Stimulated activated CD4-positive, alpha-beta T cell treated with anti-CD3 and anti-CD28 coated beads, Interleukin-15, amount 100 ng/mL, for 48 hours (primary cell): ENCODE results near the gene ACSF3.
A peak's percentile ranks its signal among the peaks of the same experiment; 100 is the strongest.

Experiments
- DNase-seq, 2 donors: peaks; one replicate each; pipeline ENCODE4 v3.0.0-alpha.2; 2020; ENCODE audit warnings: low read depth in 2 of 2

Gene ACSF3

DNA sequence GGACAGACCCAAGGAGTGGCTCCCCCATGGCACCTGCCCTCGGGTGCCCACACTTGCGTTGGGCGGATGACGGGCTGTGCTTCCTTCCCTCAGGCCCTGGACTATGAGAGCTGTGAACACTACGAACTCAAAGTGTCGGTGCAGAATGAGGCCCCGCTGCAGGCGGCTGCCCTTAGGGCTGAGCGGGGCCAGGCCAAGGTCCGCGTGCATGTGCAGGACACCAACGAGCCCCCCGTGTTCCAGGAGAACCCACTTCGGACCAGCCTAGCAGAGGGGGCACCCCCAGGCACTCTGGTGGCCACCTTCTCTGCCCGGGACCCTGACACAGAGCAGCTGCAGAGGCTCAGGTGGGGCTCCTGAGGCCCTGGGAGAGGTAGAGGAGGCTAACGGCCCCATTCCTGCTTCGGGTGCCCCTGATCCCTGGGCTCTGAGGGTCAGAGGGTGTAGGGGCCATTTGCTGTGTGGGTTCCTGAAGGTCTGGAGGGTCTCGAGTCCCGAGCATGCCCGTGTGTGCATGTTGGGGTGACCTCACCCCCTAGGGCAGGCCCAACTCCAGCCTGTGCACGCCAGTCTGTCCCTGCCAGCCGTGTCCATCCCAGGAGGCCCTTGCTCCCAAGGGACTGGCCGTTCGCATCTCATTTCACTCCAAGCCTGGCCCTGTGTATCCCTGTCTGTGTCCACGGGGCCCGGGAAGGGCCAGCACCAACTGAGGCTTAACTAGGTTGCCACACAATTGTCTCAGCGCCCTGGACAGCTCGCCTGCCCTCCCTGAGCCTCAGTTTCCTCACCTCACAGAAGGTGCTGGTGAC is 96.7 kb downstream of the ACSF3 start:
- no peak for DNase-seq

DNA sequence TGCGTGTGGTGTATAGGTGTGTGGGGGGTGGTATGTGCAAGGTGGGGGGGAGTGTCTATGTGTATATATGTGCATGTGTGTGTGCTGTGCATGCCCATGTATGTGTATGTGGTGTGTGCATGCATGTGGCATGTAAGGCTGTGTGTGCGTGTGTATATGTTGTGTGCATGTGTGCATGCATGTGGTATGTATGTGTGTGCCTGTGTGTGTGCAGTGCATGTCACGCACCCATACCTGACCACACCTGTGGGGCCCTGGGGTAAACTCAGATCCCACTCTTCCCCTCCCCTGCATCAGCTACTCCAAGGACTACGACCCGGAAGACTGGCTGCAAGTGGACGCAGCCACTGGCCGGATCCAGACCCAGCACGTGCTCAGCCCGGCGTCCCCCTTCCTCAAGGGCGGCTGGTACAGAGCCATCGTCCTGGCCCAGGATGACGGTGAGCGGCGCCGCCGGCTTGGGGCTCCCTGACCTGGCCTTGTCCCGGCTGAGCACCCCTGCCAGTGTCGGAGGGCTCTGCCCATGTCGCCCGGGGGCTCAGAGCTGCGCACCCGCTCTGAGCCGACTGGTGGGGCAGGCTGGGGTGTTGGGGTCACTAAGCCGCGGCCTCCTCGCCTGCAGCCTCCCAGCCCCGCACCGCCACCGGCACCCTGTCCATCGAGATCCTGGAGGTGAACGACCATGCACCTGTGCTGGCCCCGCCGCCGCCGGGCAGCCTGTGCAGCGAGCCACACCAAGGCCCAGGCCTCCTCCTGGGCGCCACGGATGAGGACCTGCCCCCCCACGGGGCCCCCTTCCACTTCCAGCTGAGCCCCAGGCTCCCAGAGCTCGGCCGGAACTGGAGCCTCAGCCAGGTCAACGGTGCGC is 97.6 kb downstream of the ACSF3 start:
- no peak for DNase-seq

DNA sequence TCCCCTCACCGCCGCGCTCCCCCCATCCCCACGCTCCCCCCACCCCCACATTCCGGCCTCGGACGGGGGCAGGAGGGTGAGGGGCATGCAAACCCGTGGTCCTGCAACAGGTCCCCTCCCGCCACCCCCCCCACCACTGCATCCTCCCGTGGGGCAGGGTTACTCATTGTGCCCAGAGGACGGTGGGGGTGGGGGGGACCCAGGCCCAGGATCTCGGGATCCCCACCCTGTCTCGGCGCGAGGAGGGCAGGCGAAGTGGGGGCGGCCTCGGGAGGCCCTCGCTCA is 98.2 kb downstream of the ACSF3 start:
- DNase-seq: no peak

DNA sequence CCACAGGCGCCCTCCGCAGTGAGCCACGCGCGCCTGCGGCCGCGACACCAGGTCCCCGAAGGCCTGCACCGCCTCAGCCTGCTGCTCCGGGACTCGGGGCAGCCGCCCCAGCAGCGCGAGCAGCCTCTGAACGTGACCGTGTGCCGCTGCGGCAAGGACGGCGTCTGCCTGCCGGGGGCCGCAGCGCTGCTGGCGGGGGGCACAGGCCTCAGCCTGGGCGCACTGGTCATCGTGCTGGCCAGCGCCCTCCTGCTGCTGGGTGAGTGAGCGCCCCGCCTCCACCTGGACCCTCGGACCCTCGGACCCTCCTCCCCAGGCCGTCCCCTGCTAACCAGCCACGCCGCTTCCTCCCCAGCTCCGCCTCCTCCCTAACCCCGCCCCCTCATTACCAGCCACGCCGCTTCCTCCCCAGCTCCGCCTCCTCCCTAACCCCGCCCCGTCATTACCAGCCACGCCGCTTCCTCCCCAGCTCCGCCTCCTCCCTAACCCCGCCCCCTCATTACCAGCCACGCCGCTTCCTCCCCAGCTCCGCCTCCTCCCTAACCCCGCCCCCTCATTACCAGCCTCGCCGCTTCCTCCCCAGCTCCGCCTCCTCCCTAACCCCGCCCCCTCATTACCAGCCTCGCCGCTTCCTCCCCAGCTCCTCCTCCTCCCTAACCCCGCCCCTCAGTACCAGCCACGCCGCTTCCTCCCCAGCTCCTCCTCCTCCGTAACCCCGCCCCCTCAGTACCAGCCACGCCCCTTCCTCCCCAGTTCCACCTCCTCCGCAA is 98.7 kb downstream of the ACSF3 start:
- peak in 1 of 2 donors; percentile 89 for DNase-seq

DNA sequence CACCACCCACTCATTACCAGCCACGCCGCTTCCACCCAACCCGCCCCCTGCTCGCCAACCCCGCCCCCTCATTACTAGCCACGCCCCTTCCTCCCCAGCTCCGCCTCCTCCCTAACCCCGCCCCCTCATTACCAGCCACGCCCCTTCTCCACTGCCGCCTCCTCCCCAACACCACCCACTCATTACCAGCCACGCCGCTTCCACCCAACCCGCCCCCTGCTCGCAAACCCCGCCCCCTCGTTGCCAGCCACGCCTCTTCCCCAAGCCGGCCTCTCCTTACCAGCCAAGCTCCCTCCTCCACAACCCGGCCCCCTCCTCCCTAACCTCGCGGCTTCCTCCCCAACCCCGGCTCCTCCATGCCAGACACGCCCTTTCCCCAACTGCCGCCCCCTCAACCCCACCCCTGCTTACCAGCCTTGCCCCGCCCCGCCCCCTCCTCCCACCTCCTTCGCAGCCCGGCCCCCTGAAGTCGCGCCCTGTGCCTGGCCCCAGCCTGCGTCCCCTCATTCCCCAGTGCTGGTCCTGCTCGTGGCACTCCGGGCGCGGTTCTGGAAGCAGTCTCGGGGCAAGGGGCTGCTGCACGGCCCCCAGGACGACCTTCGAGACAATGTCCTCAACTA is 99.4 kb downstream of the ACSF3 start:
- peak; percentile 73 to 84 for DNase-seq

DNA sequence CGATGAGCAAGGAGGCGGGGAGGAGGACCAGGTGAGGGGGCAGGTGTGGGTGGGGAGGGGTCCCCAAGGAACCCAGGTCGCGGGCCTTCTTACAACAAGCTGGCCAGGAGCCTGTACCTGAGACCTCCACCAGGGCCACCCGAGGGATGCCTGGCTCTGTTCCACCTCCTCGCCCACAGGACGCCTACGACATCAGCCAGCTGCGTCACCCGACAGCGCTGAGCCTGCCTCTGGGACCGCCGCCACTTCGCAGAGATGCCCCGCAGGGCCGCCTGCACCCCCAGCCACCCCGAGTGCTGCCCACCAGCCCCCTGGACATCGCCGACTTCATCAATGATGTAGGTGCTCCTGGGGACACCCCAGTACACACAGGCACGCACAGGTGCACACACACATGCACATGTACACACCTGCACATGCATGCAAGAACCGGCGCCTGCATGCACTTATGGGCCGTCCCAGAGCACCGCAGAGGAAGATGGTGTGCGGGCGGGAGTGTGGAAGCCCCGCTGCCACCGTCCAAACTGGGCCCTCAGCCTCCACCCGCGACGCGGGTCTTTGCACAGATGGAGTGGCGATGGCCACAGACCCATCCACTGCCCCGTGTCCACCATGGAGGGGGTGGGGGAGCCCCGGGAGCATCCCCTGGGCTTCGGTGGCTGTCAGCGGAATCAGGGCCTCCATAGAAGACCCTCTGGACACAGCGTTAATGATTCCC is 100.1 kb downstream of the ACSF3 start:
- no peak for DNase-seq

DNA sequence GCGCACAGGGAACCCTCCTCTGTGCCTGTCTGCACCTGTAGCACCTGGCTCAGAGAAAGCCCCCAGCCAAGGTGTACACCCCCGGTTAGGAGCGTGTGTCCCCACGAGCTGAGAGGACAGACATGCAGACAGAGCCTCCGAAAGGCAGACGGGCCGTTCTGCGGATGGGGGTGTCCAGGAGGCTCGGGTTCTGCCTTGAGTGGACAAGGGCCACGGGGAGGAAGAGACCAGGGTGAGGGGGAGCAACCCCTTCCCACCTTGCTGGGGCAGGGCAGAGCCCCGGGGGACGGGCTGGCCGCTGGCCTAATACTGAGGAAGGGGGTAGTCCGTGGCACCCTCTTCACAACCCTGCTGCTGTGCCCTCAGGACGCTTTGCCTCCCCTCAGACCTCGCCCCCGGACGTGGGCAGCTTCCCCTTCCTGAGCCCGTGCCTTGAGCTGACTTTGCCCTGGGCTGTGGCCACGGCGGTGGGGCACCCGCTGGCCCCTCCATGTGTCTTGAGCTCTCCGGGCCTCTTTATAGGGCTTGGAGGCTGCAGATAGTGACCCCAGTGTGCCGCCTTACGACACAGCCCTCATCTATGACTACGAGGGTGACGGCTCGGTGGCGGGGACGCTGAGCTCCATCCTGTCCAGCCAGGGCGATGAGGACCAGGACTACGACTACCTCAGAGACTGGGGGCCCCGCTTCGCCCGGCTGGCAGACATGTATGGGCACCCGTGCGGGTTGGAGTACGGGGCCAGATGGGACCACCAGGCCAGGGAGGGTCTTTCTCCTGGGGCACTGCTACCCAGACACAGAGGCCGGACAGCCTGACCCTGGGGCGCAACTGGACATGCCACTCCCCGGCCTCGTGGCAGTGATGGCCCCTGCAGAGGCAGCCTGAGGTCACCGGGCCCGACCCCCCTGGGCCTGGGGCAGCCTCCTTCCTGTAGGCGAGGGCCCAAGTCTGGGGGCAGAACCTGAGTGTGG is 101.0 kb downstream of the ACSF3 start:
- no peak for DNase-seq

DNA sequence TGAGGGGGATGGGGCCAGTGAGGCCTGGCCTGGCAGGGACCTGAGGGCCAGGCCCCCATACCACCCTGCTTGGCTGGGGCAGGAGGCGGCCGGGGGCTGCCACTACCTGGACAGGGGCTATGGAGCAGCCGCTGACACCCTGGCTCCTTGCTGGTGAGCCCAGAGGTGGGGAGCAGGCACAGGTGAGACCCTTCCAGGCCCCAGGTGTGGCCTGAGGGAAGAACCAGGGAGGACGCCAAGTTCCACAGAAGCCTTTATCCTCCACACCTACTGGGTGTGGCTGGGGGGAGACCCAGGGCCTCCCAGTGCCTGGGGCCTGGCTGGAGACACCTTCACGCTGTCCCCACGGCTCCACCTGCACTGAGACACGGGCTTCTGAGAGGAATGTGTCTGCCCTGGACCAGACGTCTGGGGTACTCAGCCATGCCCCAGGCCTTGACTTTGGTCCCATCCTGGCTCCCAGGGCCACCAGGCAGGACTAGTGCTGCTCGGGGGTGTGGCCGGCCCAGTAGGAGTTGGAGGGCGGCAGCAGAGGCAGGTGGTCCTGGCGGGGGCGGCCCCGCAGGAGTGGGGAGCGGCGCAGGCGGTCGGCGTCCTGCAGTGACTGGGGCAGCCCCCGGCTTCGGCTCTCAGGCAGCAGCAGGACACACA is 102.0 kb downstream of the ACSF3 start:
- no peak for DNase-seq

DNA sequence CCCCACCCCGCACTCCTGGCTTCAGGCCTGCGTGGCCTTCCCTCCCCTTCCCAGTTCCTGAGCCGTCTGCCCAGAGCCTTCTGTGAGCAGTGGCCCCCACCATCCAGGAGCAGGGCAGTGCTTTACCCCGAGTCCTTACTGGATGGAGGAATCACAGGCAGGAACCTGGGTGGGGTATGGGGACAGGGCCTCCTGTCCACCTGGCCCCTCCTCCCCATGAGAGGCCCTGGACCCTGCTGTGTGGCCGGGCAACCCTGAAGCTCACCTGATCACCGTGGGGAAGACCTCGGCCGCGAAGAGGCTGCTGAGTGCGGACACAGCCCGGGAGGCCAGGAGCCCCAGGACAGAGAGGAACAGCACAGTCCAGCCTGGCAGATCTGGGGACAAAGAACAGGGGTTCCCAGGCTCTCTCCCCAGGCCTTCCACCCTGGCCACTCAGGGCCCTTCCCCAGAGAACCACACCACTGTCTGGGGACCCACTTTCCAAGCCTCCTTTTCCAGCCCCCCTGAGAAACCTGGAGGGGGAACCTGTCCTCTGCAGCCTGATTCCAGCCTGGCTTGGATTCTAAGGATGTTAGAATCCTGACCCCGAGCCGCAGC is 103.5 kb downstream of the ACSF3 start:
- no peak for DNase-seq

DNA sequence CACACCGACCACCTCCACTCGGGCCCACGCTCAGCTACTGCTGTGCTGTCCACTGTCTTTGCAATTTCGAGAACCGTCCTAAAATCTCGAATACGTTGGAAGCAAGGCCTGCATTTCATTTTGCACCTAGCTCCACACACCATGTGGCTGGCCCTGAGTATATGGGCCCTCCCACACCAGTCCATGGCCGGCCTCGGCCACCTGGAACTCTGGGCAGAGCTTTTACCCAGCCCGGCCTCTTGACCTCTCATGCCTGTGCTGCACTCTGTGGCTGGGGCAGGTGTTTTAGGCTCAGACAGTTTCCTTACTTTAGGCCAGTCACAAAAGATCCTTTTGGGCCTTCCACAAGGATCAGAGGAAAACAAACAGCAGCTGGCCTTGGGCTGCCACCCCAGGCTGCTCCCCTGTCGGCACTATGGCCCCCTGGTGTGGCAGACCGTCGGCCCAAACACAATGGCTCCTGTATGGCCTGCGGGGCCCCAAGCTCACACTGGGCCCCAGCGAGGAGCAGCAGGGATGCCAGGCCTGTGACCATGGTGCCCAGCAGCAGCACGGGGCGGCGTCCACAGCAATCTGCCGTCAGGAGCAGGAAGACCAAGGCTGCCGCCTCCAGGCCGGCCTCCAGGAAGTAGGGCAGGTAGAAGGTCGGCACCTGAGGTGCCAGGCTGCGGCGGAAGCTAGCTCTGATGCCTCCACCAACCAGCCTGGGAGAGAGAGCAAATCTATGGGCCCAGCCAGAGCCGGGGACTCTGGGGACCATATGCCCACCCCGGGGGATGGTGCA is 104.2 kb downstream of the ACSF3 start:
- no peak for DNase-seq

DNA sequence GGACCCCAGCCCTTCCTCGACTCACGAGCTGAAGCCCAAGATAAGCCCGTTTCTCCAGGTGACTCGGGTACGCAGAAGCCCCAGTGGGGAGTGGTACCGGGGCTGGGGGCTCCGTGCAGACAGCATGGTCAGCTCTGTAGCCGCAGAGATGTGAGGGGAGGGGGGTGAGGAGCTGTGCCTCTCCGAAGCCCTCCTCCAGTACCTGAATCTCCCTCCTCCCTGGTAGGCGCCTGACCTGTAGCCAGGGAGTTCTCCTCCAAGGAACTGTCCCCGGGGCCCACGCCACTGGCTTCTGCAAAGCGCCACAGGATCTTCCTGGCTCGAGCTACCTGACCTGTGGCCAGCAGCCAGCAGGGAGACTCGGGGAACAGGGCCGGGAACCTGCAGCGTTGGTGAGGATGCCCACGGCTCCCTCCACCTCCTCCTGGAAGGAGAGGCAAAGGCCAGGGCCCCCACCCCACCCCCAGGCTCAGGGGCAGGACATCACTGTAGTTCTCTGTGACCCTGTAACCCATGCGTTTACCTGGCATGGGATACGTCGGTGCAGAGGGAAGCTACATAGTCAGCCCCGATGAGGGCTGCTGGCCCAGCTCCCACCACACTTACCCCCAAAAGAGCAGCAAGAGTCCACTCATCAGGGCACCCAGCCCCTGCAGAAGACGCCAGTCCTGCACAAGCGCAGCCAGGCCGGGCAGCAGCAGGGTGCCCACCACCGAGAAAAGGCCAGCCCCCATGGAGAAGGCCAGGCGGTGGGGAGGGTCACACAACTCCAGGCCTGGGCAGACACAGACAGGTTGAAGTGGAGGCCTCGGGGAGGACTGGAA is 105.0 kb downstream of the ACSF3 start:
- DNase-seq: no peak

DNA sequence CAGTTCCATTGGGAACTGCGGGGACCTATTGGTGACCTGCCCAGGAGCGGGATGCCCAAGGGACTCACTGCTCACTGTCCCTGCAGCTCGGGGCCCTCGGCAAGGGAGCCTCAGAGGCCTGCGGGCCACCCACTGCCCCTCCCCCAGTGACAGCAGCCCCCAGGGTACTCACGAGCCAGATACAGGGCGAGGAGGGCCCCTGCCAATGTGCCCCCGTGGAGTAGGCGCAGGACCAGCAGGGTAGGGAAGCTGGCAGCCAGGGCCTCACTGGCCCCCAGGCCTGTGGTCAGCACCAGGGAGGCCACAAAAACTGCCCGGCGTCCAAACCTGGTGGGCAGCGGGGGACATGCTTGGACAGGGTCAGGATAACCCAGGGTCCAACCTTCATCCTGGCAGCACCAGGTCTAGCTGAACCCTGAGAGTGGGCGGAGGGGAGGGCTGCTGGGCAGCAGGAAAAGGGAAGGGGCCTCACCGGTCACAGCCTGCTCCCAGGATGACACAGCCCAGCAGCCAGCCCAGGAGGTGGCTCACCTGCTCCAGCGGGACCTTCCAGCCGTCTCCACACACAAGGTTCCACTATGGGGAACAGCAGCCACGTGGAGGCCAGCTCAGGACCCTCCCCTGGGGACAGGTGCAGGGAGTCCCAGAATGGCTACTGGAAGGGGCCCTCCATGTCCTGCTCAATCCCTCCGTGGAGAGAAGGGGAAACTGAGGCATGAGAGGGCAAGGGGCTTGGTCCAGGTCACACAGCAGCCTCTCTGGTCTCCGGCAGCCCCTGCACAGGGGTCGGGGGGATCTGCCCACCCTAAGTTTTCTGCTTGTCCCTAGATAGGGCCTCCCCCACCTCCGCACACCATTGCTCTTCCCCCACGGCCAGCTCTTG is 105.8 kb downstream of the ACSF3 start:
- DNase-seq: no peak

DNA sequence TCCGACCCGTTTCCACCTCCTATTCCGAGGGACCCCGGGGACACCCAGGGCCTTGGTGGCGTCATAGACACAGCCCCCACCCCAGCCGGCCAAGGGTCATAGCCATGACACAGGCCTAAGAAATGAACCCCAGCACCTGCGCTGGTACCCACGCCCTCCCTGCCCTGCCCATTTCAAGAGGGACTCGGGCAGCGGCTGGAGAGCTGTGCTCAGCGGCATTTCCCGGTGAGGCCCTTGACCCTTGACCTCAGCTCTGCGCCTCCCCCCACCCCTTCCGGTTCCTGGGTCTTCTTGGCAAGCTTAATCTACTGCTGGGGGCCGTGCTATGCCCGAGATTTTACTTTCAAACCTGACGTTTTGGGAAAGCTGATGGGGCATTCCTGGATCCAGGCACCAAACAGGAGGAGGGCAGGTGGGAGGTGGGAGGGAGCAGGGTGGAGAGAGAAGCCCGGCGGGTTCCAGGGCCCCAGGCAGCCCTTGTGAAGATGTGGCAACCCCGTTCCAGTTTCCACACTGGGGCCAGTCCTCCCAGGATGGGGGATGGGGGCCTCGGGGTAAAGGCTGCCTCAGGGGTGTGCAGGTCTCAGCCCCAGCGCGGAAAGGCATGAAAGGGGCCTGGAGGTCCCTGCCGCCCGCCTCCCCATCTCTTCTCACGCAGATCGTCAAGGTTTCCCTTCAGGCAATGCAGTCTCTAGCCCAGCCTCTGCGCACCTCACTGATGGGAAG is 106.6 kb downstream of the ACSF3 start, which contains the start of gene SLC22A31:
Gene SLC22A31 (minus strand): TSS at position 414 of the 726 bp plus-strand sequence. CDS start 36 bp downstream, at position 378.
- no peak for DNase-seq

DNA sequence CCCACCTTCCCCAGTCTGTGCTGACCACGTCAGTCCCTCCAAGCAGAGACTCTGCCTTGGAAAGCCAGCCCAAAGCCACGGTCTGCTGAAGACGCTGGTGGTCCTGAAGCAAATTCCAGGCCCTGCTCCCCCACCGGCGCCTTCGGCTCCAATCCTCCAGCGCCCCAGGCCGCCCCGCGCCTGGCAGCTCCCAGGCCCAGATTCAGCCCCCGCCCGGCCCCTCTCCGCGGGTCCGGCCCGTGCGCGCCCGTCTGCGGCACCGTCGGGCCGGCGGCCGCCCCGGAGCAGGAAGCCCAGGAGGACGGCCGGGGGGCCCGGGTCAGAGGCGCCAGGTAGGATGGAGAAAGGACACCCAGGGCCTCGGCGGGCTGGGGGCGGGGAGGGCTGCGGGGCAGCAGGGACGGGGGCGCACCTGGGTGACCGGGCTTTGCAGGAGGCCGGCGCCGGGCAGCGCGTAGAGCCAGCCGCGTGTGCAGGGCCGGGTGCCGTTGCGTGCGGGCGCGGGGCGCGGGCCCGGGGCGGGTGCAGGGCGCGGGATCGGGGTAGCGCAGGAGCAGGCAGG is 107.3 kb downstream of the ACSF3 start:
- DNase-seq: no peak
